ENCODE data around the gene DCAF11.

The DCAF11 gene

GRCh38 chr14:24139272-24139934, 24.8 kb downstream of the DCAF11 start:
- CTCF ChIA-PET: interaction anchor here (1.0 to 3.7 kb wide), 5 partner anchors 14 to 81 kb away, joined by 3 to 18 read pairs (median 4); partner anchors contain the start of genes DCAF11, IRF9 and NRL
- TF ChIP-seq CTCF (IDR thresholded peaks at IDR 0.05; ENCODE audit: control extremely low read depth, extremely low read depth, low read depth, missing control alignments): no peak
- POLR2A ChIA-PET: interaction anchor here (1.7 to 2.0 kb wide), 2 partner anchors 11 to 24 kb away, joined by 4 to 7 read pairs; partner anchors contain the start of genes DCAF11 and NRL
- no peak for DNase-seq (ENCODE audit: extremely low spot score)

- TF ChIP-seq CTCF (IDR thresholded peaks at IDR 0.05; ENCODE audit: control extremely low read depth, extremely low read depth, low read depth, missing control alignments): peak; percentile 13
- ChIA-PET CTCF (interaction anchor here (0.7 to 3.7 kb wide), 16 partner anchors 10 to 187 kb away, joined by 3 to 18 read pairs (median 4); partner anchors contain the start of genes DCAF11, IRF9, NRL and TINF2), POLR2A (interaction anchor here (0.5 to 1.8 kb wide), 9 partner anchors 16 to 1628 kb away, joined by 3 to 16 read pairs (median 4); partner anchors contain the start of genes CHMP4A, DCAF11, IRF9 and NRL)
- peak; percentile 95 for DNase-seq (ENCODE audit: extremely low spot score)
Measured at GRCh38 chr14:24141097-24141880, 26.7 kb downstream of the DCAF11 start, which contains the start of gene EMC9. Gene EMC9, minus strand, starts transcription at chr14:24141591. Its CDS starts 287 bp downstream, at chr14:24141304.

- ChIA-PET CTCF (interaction anchor here (0.9 to 12.0 kb wide), 8 partner anchors 10 to 36 kb away, joined by 3 to 154 read pairs (median 3); partner anchors contain the start of genes DCAF11, IRF9 and NRL), POLR2A (interaction anchor here (1.1 kb wide), 1 partner anchor 8 kb away, joined by 5 read pairs; the partner anchor contains the start of gene PSME1)
- DNase-seq (ENCODE audit: extremely low spot score): no peak
- no peak for TF ChIP-seq CTCF (IDR thresholded peaks at IDR 0.05; ENCODE audit: control extremely low read depth, extremely low read depth, low read depth, missing control alignments)
Measured at GRCh38 chr14:24143511-24143910, 28.9 kb downstream of the DCAF11 start.

GRCh38 chr14:24144451-24144850, 29.9 kb downstream of the DCAF11 start:
- ChIA-PET CTCF (interaction anchor here (1.5 to 12.0 kb wide), 3 partner anchors 18 to 36 kb away, joined by 5 to 154 read pairs (median 7); partner anchors contain the start of genes DCAF11, IRF9 and NRL), POLR2A (interaction anchor here (1.1 kb wide), 1 partner anchor 9 kb away, joined by 5 read pairs; the partner anchor contains the start of gene PSME1)
- no peak for TF ChIP-seq CTCF (IDR thresholded peaks at IDR 0.05; ENCODE audit: control extremely low read depth, extremely low read depth, low read depth, missing control alignments)
- DNase-seq (ENCODE audit: extremely low spot score): no peak

GRCh38 chr14:24145219-24145618, 30.6 kb downstream of the DCAF11 start:
- TF ChIP-seq CTCF (IDR thresholded peaks at IDR 0.05; ENCODE audit: control extremely low read depth, extremely low read depth, low read depth, missing control alignments): no peak
- POLR2A ChIA-PET: interaction anchor here (2.1 to 3.2 kb wide), 2 partner anchors 9 to 31 kb away, joined by 14 to 20 read pairs; partner anchors contain the start of genes DCAF11, NRL and PSME1
- CTCF ChIA-PET: interaction anchor here (1.5 to 12.0 kb wide), 6 partner anchors 9 to 87 kb away, joined by 3 to 154 read pairs (median 20); partner anchors contain the start of genes DCAF11, IRF9, NRL and PSME1

More at GRCh38 chr14:24145219-24145618, 30.6 kb downstream of the DCAF11 start:
- DNase-seq (ENCODE audit: extremely low spot score): no peak
